Endodermal cell (in vitro differentiated cells): ENCODE results near the gene RIMBP2. TPM values are rescaled to one million over a fixed set of nuclear protein-coding genes. Genes with fewer than 3 reads are reported as not detected.

Source experiments
- DNase-seq: peaks from one replicate; pipeline ENCODE4 v3.0.0-alpha.2; 2017
- H3K27ac ChIP-seq: 2 replicates; pipeline ENCODE4 v1.5.1; 2013; ENCODE audit warnings: mild to moderate bottlenecking, low read depth, low read length, moderate library complexity
- H3K27me3 ChIP-seq: 2 replicates; pipeline ENCODE4 v1.6.1; 2013; ENCODE audit warnings: mild to moderate bottlenecking, low read length, moderate library complexity; ENCODE audit not compliant: insufficient read depth, control insufficient read depth, poor library complexity, severe bottlenecking
- H3K36me3 ChIP-seq: 2 replicates; pipeline ENCODE4 v1.7.0; 2013; ENCODE audit warnings: mild to moderate bottlenecking, low read length, moderate library complexity; ENCODE audit not compliant: control insufficient read depth, insufficient read depth
- H3K4me1 ChIP-seq: one replicate; pipeline ENCODE4 v1.7.0; 2013; ENCODE audit warnings: low read length; ENCODE audit not compliant: control insufficient read depth, insufficient read depth
- H3K4me3 ChIP-seq: 2 replicates; pipeline ENCODE4 v1.5.1; 2013; ENCODE audit warnings: mild to moderate bottlenecking, low read length, moderate library complexity
- H3K9ac ChIP-seq: 2 replicates; pipeline ENCODE4 v1.6.1; 2013; ENCODE audit warnings: mild to moderate bottlenecking, low read length, moderate library complexity; ENCODE audit not compliant: poor library complexity, severe bottlenecking; ENCODE audit errors: extremely low read depth
- H3K9me3 ChIP-seq: 2 replicates; pipeline ENCODE4 v1.6.1; 2013; ENCODE audit warnings: mild to moderate bottlenecking, low read length, moderate library complexity; ENCODE audit not compliant: control insufficient read depth
- H3K27ac Mint-ChIP-seq: 2 replicates; pipeline ENCODE4 v1.8.0; 2020; ENCODE audit warnings: mixed read lengths
- H3K27me3 Mint-ChIP-seq: 2 replicates; pipeline ENCODE4 v1.8.0; 2021; ENCODE audit warnings: mild to moderate bottlenecking, mixed read lengths; ENCODE audit not compliant: insufficient read depth
- H3K36me3 Mint-ChIP-seq: 2 replicates; pipeline ENCODE4 v1.8.0; 2020; ENCODE audit warnings: low read depth, mixed read lengths
- H3K4me1 Mint-ChIP-seq: 2 replicates; pipeline ENCODE4 v1.8.0; 2020; ENCODE audit warnings: mixed read lengths
- H3K4me3 Mint-ChIP-seq: 2 replicates; pipeline ENCODE4 v1.8.0; 2020; ENCODE audit warnings: mild to moderate bottlenecking, moderate library complexity, mixed read lengths
- H3K9me3 Mint-ChIP-seq: 2 replicates; pipeline ENCODE4 v1.8.0; 2020; ENCODE audit warnings: mild to moderate bottlenecking, mixed read lengths
- WGBS, 2 experiments: methylation state at CpG; one replicate each; pipeline versions ENCODE4 v1.1.5 to v1.1.7; 2013; ENCODE audit warnings: missing lambda C conversion rate in 2 of 2, mixed read lengths in 1 of 2; ENCODE audit not compliant: insufficient coverage in 1 of 2, insufficient read length in 1 of 2; 5-methylcytosine and 5-hydroxymethylcytosine counted together
- total RNA-seq, 2 donors: library from RNA; stranded (reverse); fragmentation: NEBNext Ultra II Directional in 1 of 2; extraction: Animal tissue kit (Norgen Biotek cat#: 25700) in 1 of 2; gene quantifications; 2 replicates in 1 of 2; 3 replicates in 1 of 2; pipeline ENCODE4 v1.2.1, GENCODE V29; 2021
- TF ChIP-seq, protein P1 (sequence below): fragments of 200-600 bp; sonication (generic); conservative IDR thresholded peaks from 2 replicates; pipeline ENCODE4 v1.5.0; 2021; ENCODE audit warnings: antibody characterized with exemption, mild to moderate bottlenecking

The RIMBP2 gene
- total RNA-seq, 2 donors from 2014 or later: 0.13 to 3.4 TPM

DNA sequence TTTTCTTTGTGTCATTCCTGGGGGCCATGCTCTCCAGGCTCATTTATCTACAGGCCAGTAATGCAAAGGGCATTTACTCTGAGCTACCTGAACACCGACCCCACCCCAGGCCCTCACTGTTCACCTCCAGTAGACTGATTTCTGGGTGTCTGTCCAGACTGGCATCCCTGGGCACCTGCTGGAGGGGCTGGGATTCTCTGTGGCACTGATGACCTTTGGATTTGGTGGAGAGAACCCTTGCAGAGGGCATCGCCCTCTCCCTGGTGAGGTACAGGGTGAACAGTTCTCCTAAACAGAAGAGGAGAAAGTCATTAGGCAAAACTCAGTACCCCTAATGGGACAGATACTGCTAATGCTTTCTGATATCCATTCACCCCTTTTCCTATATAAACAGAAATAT lies 27.1 kb upstream of the RIMBP2 start:
- H3K27me3 Mint-ChIP-seq: peaks cover 3% of the 10 kb centered on the region
- H3K9me3 ChIP-seq: peaks cover 6% of the 10 kb centered on the region
- no peak overlapping the region for H3K27ac Mint-ChIP-seq
- TF ChIP-seq, protein P1, sequence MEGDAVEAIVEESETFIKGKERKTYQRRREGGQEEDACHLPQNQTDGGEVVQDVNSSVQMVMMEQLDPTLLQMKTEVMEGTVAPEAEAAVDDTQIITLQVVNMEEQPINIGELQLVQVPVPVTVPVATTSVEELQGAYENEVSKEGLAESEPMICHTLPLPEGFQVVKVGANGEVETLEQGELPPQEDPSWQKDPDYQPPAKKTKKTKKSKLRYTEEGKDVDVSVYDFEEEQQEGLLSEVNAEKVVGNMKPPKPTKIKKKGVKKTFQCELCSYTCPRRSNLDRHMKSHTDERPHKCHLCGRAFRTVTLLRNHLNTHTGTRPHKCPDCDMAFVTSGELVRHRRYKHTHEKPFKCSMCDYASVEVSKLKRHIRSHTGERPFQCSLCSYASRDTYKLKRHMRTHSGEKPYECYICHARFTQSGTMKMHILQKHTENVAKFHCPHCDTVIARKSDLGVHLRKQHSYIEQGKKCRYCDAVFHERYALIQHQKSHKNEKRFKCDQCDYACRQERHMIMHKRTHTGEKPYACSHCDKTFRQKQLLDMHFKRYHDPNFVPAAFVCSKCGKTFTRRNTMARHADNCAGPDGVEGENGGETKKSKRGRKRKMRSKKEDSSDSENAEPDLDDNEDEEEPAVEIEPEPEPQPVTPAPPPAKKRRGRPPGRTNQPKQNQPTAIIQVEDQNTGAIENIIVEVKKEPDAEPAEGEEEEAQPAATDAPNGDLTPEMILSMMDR: no peak
- no peaks in the 10 kb centered on the region for H3K36me3 Mint-ChIP-seq
- H3K4me1 Mint-ChIP-seq: peaks cover 4% of the 10 kb centered on the region
- peaks cover 17% of the 10 kb centered on the region for H3K9me3 Mint-ChIP-seq
- H3K27ac ChIP-seq: no peak overlapping the region
- DNase-seq: peak; percentile 30
- no peaks in the 10 kb centered on the region for H3K4me1 ChIP-seq
- WGBS, 2 experiments: 90 to 93% methylated on average over 2 of the region's 2 CpGs
- H3K4me3 Mint-ChIP-seq: no peak overlapping the region
- H3K4me3 ChIP-seq: no peak overlapping the region
- H3K36me3 ChIP-seq: no peaks in the 10 kb centered on the region
- H3K27me3 ChIP-seq: no peaks in the 10 kb centered on the region
- H3K9ac ChIP-seq: no peak overlapping the region

- Mint-ChIP-seq H3K27ac (no peak overlapping the region), H3K9me3 (peaks cover 17% of the 10 kb centered on the region)
- TF ChIP-seq, protein P1: no peak
Measured at GRCh38 chr12:130742716-130743115, 26.6 kb upstream of the RIMBP2 start.

GRCh38 chr12:130742112-130742511 lies 26.0 kb upstream of the RIMBP2 start:
- H3K4me3 Mint-ChIP-seq: no peak overlapping the region
- H3K27me3 Mint-ChIP-seq: peaks cover 4% of the 10 kb centered on the region
- TF ChIP-seq, protein P1: no peak
- Histone ChIP-seq H3K9ac (no peak overlapping the region), H3K4me3 (no peak overlapping the region), H3K4me1 (no peaks in the 10 kb centered on the region), H3K27me3 (no peaks in the 10 kb centered on the region), H3K27ac (no peak overlapping the region), H3K9me3 (peaks cover 6% of the 10 kb centered on the region), H3K36me3 (no peaks in the 10 kb centered on the region)
- peak; percentile 28 for DNase-seq
- WGBS, 2 experiments: 91% methylated on average over 9 to 12 of the region's 12 CpGs
- no peaks in the 10 kb centered on the region for H3K36me3 Mint-ChIP-seq
- peaks cover 17% of the 10 kb centered on the region for H3K9me3 Mint-ChIP-seq
- H3K27ac Mint-ChIP-seq: no peak overlapping the region
- H3K4me1 Mint-ChIP-seq: peaks cover 3% of the 10 kb centered on the region

More at GRCh38 chr12:130742716-130743115, 26.6 kb upstream of the RIMBP2 start:
- Histone ChIP-seq H3K36me3 (no peaks in the 10 kb centered on the region), H3K4me1 (no peaks in the 10 kb centered on the region), H3K4me3 (no peak overlapping the region), H3K27ac (no peak overlapping the region), H3K9me3 (peaks cover 6% of the 10 kb centered on the region), H3K27me3 (no peaks in the 10 kb centered on the region), H3K9ac (no peak overlapping the region)
- Mint-ChIP-seq H3K27me3 (peaks cover 3% of the 10 kb centered on the region), H3K4me3 (no peak overlapping the region), H3K4me1 (peaks cover under 1% of the 10 kb centered on the region), H3K36me3 (no peaks in the 10 kb centered on the region)
- 100% methylated on average over 1 of the region's 1 CpG; no CpG with 5 or more reads in 1 of the 2 experiments for WGBS, 2 experiments
- DNase-seq: no peak
